Uterus (tissue), 2 donors: Measurements from ENCODE around the gene CCNY.

Experiments
- POLR2A ChIP-seq, 2 donors: fragments of 450-650 bp; IDR thresholded peaks; one replicate each; pipeline ENCODE4 v1.6.1; 2016; ENCODE audit warnings: antibody characterized with exemption in 2 of 2, mild to moderate bottlenecking in 1 of 2, moderate library complexity in 1 of 2
- TF ChIP-seq, protein P1 (sequence below), 4 experiments: fragments of 200-600 bp in 2 of 4; fragments of 450-650 bp in 2 of 4; sonication (generic) in 2 of 4; IDR thresholded peaks; one replicate each; pipeline ENCODE4 v1.5.1; 2016 to 2019; ENCODE audit warnings: antibody characterized with exemption in 4 of 4, mild to moderate bottlenecking in 2 of 4, moderate library complexity in 1 of 4

DNA sequence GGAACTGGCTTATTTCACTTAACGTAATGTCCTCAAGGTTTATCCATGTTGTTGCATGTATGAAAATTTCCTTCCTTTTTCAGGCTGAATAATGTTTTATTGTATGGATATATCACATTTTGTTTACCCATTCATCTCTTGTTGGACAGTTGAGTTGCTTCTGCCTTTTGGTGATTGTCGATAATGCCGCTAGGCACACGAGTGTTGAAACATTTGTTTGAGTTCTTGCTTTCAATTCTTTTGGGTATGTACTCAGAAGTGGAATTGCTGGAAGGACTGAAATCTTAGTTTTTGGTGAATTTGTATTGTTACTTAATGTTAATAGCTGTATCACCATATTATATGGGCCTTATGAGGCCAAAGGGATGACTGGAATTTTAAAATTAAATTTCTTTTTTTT lies 23.6 kb downstream of the CCNY start:
- no peak for TF ChIP-seq POLR2A (IDR thresholded peaks at IDR 0.05)
- TF ChIP-seq, protein P1, sequence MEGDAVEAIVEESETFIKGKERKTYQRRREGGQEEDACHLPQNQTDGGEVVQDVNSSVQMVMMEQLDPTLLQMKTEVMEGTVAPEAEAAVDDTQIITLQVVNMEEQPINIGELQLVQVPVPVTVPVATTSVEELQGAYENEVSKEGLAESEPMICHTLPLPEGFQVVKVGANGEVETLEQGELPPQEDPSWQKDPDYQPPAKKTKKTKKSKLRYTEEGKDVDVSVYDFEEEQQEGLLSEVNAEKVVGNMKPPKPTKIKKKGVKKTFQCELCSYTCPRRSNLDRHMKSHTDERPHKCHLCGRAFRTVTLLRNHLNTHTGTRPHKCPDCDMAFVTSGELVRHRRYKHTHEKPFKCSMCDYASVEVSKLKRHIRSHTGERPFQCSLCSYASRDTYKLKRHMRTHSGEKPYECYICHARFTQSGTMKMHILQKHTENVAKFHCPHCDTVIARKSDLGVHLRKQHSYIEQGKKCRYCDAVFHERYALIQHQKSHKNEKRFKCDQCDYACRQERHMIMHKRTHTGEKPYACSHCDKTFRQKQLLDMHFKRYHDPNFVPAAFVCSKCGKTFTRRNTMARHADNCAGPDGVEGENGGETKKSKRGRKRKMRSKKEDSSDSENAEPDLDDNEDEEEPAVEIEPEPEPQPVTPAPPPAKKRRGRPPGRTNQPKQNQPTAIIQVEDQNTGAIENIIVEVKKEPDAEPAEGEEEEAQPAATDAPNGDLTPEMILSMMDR (IDR thresholded peaks at IDR 0.05): no peak
